Hepatocyte (in vitro differentiated cells): Measurements from ENCODE around the gene NAP1L4. TPM values are rescaled to one million over a fixed set of nuclear protein-coding genes. Genes with fewer than 3 reads are reported as not detected.
"Not testable (repeated sequence)": the region's sequence is repeated elsewhere in the genome, so short reads cannot be mapped to it uniquely, and the experiment has no call there.

Source experiments
- DNase-seq: peaks from one replicate; pipeline ENCODE4 v3.0.0-alpha.2; 2016; ENCODE audit warnings: low spot score
- H2AFZ ChIP-seq: fragments of 200-600 bp; sonication (generic); 2 replicates; pipeline ENCODE4 v1.6.0; 2016; ENCODE audit warnings: antibody characterized with exemption, mild to moderate bottlenecking
- H3K27ac ChIP-seq: fragments of 200-600 bp; sonication (generic); 2 replicates; pipeline ENCODE4 v1.5.1; 2016; ENCODE audit warnings: mild to moderate bottlenecking
- H3K27me3 ChIP-seq: fragments of 200-600 bp; sonication (generic); 2 replicates; pipeline ENCODE4 v1.6.1; 2016
- H3K36me3 ChIP-seq: fragments of 200-600 bp; sonication (generic); replicated peaks from 2 replicates; pipeline ENCODE4 v1.5.1; 2016; ENCODE audit warnings: low read depth; ENCODE audit not compliant: insufficient read depth
- H3K4me1 ChIP-seq: fragments of 200-600 bp; sonication (generic); 2 replicates; pipeline ENCODE4 v1.5.1; 2016; ENCODE audit warnings: mild to moderate bottlenecking, moderate library complexity; ENCODE audit not compliant: insufficient read depth
- H3K4me2 ChIP-seq: fragments of 200-600 bp; sonication (generic); 2 replicates; pipeline ENCODE4 v1.6.0; 2016
- H3K4me3 ChIP-seq: fragments of 200-600 bp; sonication (generic); 2 replicates; pipeline ENCODE4 v1.5.1; 2016; ENCODE audit warnings: mild to moderate bottlenecking
- H3K79me2 ChIP-seq: fragments of 200-600 bp; sonication (generic); 2 replicates; pipeline ENCODE4 v1.6.0; 2017; ENCODE audit warnings: mild to moderate bottlenecking
- H3K9me2 ChIP-seq: fragments of 200-600 bp; sonication (generic); replicated peaks from 2 replicates; pipeline ENCODE4 v1.6.0; 2017; ENCODE audit warnings: mild to moderate bottlenecking; ENCODE audit not compliant: insufficient read depth
- H3K9me3 ChIP-seq: fragments of 200-600 bp; sonication (generic); 2 replicates; pipeline ENCODE4 v1.5.1; 2016; ENCODE audit warnings: low read depth, mild to moderate bottlenecking
- H4K20me1 ChIP-seq: fragments of 200-600 bp; sonication (generic); 2 replicates; pipeline ENCODE4 v1.6.0; 2016; ENCODE audit warnings: mild to moderate bottlenecking; ENCODE audit not compliant: insufficient read depth, poor library complexity, severe bottlenecking
- EZH2 ChIP-seq: fragments of 200-600 bp; sonication (generic); IDR thresholded peaks from 2 replicates; pipeline ENCODE4 v1.6.1; 2016; ENCODE audit warnings: antibody characterized with exemption, mild to moderate bottlenecking, borderline replicate concordance
- EZH2phosphoT487 ChIP-seq: fragments of 200-600 bp; sonication (generic); IDR thresholded peaks from one replicate; pipeline ENCODE4 v1.6.1; 2018; ENCODE audit warnings: antibody characterized with exemption, mild to moderate bottlenecking, low read depth, moderate library complexity; ENCODE audit not compliant: unreplicated experiment, severe bottlenecking
- WGBS: methylation state at CpG from one replicate; pipeline ENCODE4 v1.1.6; 2016; ENCODE audit warnings: low lambda C conversion rate; ENCODE audit errors: missing lambda C conversion rate; 5-methylcytosine and 5-hydroxymethylcytosine counted together
- polyA plus RNA-seq: library from polyadenylated mRNA; unstranded; fragments of >200 nt; fragmentation: Nextera tagmentation; extraction: Ambion mirVana; gene quantifications from 2 replicates; pipeline ENCODE4 v1.2.1, GENCODE V29; 2016
- total RNA-seq: library from RNA; depleted of rRNA; stranded (reverse); fragments of >200 nt; gene quantifications from 2 replicates; pipeline ENCODE4 v1.2.3, GENCODE V29; 2014
- TF ChIP-seq, protein P1 (sequence below): fragments of 200-600 bp; sonication (generic); IDR thresholded peaks from 2 replicates; pipeline ENCODE4 v1.5.1; 2016; ENCODE audit warnings: antibody characterized with exemption, mild to moderate bottlenecking; ENCODE audit not compliant: poor library complexity

Gene NAP1L4
- total and polyA plus RNA-seq, 2 experiments from 2014 or later = 79.0 to 118 TPM

DNA sequence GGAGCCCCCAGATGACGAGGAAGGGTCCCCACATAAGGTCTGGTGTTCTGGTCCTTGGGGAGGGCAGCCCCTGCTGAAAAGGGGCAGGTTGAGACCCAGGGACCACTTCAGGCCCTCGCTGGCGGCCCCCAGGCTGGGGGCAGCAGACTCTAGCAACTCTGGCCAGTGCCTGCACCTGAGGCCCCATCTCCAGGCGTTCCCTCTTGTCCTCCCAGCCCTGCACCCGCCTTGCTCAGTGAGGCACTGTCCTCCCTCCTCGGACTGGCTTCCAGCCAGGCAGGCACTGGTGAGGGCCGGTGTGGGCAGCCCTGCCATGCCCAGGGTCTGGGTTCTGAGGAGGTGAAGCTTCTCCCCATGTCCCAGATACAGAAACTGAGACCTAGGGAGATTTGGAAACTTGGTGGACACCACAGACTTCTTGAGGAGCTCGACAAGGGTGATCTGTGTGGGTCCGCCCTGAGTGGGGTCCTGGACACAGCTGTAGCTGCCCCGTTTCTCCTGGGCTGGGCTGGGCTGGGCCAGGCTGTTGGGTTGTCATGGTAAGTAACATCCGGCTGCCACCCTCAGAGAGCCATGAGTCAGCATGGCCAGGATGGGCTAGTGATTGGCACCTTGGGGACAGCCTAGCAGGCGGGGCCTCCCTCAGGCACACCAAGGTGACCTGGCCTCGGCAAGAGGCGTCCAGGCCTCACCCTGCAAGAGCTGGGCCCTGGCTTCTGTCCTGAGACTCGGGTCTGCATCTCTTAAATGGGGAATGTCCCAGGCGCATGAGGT, 51.8 kb downstream of the NAP1L4 start:
- no peaks in the 10 kb centered on the region for H3K4me1 ChIP-seq
- H2AFZ ChIP-seq = no peak overlapping the region

DNA sequence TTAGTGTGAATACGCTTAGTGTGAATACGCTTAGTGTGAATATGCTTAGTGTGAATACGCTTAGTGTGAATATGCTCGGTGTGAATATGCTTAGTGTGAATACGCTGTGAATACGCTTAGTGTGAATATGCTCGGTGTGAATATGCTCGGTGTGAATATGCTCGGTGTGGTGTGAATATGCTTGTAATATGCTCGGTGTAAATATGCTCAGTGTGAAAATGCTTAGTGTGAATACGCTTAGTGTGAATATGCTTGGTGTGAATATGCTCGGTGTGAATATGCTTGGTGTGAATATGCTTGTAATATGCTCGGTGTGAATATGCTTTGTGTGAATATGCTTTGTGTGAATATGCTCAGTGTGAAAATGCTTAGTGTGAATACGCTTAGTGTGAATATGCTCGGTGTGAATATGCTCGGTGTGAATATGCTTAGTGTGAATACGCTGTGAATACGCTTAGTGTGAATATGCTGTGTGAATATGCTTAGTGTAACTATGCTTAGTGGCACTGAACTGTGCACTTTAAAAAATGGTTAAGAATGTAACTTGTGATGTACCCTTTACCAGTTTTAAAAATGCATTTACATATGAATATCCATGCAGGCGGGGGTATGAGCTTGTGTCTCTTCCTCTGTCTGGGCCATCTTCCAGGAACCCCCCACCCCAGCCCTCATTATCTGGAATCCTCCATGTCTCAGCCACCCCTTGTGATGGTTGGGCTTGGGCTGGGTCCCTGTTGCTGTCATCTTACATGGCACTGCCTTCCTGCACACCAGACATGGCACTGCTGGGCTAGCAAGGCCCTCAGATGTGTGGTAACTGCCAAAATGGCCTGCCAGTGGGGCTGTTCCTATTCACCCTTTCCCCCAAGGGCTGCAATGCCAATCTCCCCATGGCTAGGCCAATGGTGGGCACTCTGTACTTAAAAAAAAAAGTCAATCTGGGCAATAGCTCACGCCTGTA, 53.4 kb downstream of the NAP1L4 start:
- not testable (repeated sequence) for H3K27ac ChIP-seq, H3K4me3 ChIP-seq, DNase-seq, H3K36me3 ChIP-seq, H3K4me1 ChIP-seq, H3K9me3 ChIP-seq, H3K9me2 ChIP-seq, H2AFZ ChIP-seq, H3K27me3 ChIP-seq, H3K79me2 ChIP-seq, H4K20me1 ChIP-seq, H3K4me2 ChIP-seq
- WGBS = 89% methylated on average over 12 of the region's 20 CpGs

More for the DNA sequence above, 51.8 kb downstream of the NAP1L4 start:
- 85% methylated on average over 16 of the region's 16 CpGs for WGBS
- H3K9me2 ChIP-seq = no peaks in the 10 kb centered on the region
- no peaks in the 10 kb centered on the region for H3K27me3 ChIP-seq
- no peaks in the 10 kb centered on the region for H4K20me1 ChIP-seq
- no peak overlapping the region for H3K4me3 ChIP-seq
- no peaks in the 10 kb centered on the region for H3K79me2 ChIP-seq
- peaks cover 7% of the 10 kb centered on the region for H3K9me3 ChIP-seq
- no peak overlapping the region for H3K4me2 ChIP-seq
- no peak for DNase-seq
- TF ChIP-seq EZH2 (no peak), EZH2phosphoT487 (no peak)
- TF ChIP-seq, protein P1, sequence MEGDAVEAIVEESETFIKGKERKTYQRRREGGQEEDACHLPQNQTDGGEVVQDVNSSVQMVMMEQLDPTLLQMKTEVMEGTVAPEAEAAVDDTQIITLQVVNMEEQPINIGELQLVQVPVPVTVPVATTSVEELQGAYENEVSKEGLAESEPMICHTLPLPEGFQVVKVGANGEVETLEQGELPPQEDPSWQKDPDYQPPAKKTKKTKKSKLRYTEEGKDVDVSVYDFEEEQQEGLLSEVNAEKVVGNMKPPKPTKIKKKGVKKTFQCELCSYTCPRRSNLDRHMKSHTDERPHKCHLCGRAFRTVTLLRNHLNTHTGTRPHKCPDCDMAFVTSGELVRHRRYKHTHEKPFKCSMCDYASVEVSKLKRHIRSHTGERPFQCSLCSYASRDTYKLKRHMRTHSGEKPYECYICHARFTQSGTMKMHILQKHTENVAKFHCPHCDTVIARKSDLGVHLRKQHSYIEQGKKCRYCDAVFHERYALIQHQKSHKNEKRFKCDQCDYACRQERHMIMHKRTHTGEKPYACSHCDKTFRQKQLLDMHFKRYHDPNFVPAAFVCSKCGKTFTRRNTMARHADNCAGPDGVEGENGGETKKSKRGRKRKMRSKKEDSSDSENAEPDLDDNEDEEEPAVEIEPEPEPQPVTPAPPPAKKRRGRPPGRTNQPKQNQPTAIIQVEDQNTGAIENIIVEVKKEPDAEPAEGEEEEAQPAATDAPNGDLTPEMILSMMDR = no peak
- H3K36me3 ChIP-seq = no peaks in the 10 kb centered on the region
- no peak overlapping the region for H3K27ac ChIP-seq

DNA sequence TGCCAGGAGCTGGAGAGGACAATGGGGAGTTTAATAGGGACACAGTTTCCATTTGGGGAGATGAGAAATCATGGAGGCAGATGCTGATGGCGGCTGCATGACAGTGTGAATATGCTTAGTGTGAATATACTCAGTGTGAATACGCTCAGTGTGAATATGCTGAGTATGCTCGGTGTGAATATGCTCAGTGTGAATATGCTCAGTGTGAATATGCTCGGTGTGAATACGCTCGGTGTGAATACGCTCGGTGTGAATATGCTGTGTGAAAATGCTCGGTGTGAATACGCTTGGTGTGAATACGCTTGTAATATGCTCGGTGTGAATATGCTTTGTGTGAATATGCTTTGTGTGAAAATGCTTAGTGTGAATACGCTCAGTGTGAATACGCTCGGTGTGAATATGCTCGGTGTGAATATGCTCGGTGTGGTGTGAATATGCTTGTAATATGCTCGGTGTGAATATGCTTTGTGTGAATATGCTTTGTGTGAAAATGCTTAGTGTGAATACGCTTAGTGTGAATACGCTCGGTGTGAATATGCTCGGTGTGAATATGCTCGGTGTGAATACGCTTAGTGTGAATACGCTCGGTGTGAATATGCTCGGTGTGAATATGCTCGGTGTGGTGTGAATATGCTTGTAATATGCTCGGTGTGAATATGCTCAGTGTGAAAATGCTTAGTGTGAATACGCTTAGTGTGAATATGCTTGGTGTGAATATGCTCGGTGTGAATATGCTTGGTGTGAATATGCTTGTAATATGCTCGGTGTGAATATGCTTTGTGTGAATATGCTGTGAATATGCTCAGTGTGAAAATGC, 54.3 kb downstream of the NAP1L4 start:
- H3K4me1 ChIP-seq, H4K20me1 ChIP-seq, H3K4me2 ChIP-seq, H3K4me3 ChIP-seq, H3K27me3 ChIP-seq, H3K9me3 ChIP-seq, H3K36me3 ChIP-seq, H2AFZ ChIP-seq, DNase-seq, H3K9me2 ChIP-seq, H3K27ac ChIP-seq, H3K79me2 ChIP-seq: not testable (repeated sequence)
- 90% methylated on average over 28 of the region's 32 CpGs for WGBS

DNA sequence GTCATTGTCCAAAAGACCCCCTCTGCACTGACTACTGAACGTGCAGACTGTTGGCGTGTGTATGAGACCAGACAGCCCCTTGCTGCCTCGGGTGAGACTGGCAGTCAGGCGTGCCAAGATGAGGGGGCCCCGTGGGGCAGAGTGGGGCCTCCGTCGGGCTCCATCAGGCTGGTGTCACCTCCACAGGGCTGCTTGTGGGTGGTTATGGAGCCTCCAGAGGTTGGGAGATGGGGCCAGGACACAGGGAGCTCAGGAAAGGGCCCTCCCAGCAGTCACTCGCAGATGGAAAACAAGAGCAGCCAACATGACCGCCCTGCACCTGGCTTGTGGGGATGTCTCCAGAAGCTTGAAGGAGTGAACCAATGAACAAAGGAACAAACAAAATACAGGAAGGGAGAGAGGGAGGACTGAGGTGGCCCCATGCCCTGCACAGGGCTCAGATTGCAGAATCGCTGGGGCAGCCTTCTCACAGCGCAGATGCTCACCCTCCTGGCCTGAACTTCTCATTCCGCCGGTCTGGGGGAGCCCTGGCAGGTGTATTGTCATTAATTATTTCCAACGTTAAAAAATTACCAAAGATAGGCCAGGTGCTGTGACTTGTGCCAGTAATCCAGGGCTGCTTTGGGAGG, 57.4 kb downstream of the NAP1L4 start:
- Histone ChIP-seq H3K9me3 (peaks cover 7% of the 10 kb centered on the region), H3K9me2 (no peaks in the 10 kb centered on the region), H2AFZ (no peak overlapping the region), H4K20me1 (no peaks in the 10 kb centered on the region), H3K79me2 (no peaks in the 10 kb centered on the region), H3K27ac (no peak overlapping the region), H3K4me1 (peaks cover 5% of the 10 kb centered on the region), H3K4me2 (no peak overlapping the region), H3K27me3 (peaks cover 4% of the 10 kb centered on the region), H3K36me3 (no peaks in the 10 kb centered on the region), H3K4me3 (no peak overlapping the region)
- no peak for DNase-seq
- 93% methylated on average over 14 of the region's 14 CpGs for WGBS
- no peak for TF ChIP-seq EZH2phosphoT487
- TF ChIP-seq EZH2 = no peak
- TF ChIP-seq, protein P1 = no peak
